ENCODE results near the gene RNF113B.

Gene RNF113B

GRCh38 chr13:98141509-98142379, 35.3 kb downstream of the RNF113B start:
- TF ChIP-seq, protein P1, sequence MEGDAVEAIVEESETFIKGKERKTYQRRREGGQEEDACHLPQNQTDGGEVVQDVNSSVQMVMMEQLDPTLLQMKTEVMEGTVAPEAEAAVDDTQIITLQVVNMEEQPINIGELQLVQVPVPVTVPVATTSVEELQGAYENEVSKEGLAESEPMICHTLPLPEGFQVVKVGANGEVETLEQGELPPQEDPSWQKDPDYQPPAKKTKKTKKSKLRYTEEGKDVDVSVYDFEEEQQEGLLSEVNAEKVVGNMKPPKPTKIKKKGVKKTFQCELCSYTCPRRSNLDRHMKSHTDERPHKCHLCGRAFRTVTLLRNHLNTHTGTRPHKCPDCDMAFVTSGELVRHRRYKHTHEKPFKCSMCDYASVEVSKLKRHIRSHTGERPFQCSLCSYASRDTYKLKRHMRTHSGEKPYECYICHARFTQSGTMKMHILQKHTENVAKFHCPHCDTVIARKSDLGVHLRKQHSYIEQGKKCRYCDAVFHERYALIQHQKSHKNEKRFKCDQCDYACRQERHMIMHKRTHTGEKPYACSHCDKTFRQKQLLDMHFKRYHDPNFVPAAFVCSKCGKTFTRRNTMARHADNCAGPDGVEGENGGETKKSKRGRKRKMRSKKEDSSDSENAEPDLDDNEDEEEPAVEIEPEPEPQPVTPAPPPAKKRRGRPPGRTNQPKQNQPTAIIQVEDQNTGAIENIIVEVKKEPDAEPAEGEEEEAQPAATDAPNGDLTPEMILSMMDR (conservative IDR thresholded peaks at IDR 0.05), result no peak
- no peak for TF ChIP-seq ZFX (IDR thresholded peaks at IDR 0.05)
- H3K27ac ChIP-seq, result no peak overlapping the region; the same call in 1 of the 2 replicates

DNA sequence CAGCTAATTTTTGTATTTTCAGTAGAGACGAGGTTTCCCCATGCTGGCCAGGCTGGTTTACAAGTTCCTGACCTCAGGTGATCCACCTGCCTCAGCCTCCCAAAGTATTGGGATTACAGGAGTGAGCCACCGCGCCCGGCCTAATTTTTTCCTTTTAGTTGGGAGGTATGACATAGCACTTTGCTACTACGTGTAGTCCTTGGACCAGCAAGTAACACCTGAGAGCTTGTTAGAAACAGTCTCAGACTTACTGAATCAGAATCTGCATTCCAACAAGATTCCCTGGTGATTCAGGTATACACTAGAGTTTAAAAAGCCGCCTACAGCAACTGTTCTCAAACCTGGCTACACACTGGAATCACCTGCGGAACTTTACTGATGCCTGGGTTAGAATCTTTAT, 36.0 kb downstream of the RNF113B start:
- no peak for TF ChIP-seq ZFX (IDR thresholded peaks at IDR 0.05)
- TF ChIP-seq, protein P1 (conservative IDR thresholded peaks at IDR 0.05), result no peak
- H3K27ac ChIP-seq, result no peak overlapping the region

GRCh38 chr13:98134901-98135300, 42.2 kb downstream of the RNF113B start:
- no peak overlapping the region for H3K27ac ChIP-seq
- TF ChIP-seq, protein P1 (conservative IDR thresholded peaks at IDR 0.05), result no peak
- no peak for TF ChIP-seq ZFX (IDR thresholded peaks at IDR 0.05)

DNA sequence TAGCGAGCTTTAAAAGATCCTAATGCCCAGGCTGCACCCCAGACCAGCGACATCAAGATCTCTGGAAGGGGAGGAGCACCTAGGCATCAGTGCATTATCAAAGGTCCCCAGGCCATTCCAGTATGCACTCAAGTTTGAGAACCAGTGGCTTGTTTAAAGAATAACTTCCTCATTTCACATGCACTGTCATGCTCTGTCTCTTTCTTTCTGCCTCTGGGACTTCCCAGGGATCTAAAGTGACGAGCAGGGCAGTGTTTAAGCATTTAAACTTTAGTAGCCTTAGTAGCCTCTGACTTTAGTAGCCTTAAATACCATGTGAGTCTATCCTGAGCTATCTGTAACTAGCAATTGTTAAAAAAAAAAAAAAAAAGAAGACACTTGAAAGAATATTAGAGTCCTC, 43.1 kb downstream of the RNF113B start:
- TF ChIP-seq, protein P1 (conservative IDR thresholded peaks at IDR 0.05), result no peak
- TF ChIP-seq ZFX (IDR thresholded peaks at IDR 0.05), result no peak
- no peak overlapping the region for H3K27ac ChIP-seq

GRCh38 chr13:98129059-98129746, 47.9 kb downstream of the RNF113B start:
- H3K27ac ChIP-seq, result no peak overlapping the region
- TF ChIP-seq, protein P1 (conservative IDR thresholded peaks at IDR 0.05), result no peak
- no peak for TF ChIP-seq ZFX (IDR thresholded peaks at IDR 0.05)

All from C4-2B (cell line).